ENCODE results near the gene CD226. TPM values are rescaled to one million over a fixed set of nuclear protein-coding genes. Genes with fewer than 3 reads are reported as not detected.

The CD226 gene
- total RNA-seq, 1 experiment from 2014 or later: 1.2 TPM

DNA sequence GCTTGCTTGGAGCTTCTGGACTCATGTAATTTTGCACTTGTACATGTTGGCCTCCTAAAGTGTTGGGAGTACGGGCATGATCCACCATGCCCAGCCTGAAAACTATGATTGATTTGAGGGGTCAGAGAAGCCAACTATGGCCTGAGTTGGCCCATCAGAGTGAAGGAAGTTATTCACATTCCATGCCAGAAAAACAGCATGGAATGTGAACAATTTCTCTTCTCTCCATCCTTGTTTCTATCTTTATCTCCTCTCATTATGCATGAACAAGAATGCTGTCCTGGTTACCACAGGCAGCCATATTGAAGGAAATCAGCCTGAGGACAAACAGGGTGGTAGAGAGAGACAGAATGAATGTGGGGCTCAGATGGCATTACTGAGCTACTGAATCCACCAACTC, 3.5 kb upstream of the CD226 start:
- RAD21 ChIA-PET (ENCODE audit: low non-redundant PET in 1 of 2, low total read pairs in 2 of 2, uncharacterized antibody in 2 of 2, unreplicated experiment in 2 of 2): no interaction called here
- no TSS peak for BruUV-seq (replicated peaks)
- Histone ChIP-seq H3K4me3 (replicated peaks in 1 of 2; ENCODE audit: low read depth in 1 of 2, low read length in 2 of 2) (no peak overlapping the region), H3K36me3 (ENCODE audit: control insufficient read depth in 1 of 2, insufficient read depth in 2 of 2, low read length in 2 of 2) (no peaks in the 10 kb centered on the region), H2AFZ (ENCODE audit: low read depth, low read length, poor library complexity, severe bottlenecking) (no peak overlapping the region), H3K4me1 (ENCODE audit: control insufficient read depth in 1 of 2, insufficient read depth in 2 of 2, low read length in 2 of 2) (no peaks in the 10 kb centered on the region), H3K9me2 (ENCODE audit: insufficient read depth) (no peaks in the 10 kb centered on the region), H3K79me2 (ENCODE audit: insufficient read depth, low read length) (no peaks in the 10 kb centered on the region), H3K27me3 (ENCODE audit: insufficient read depth, low read length) (no peaks in the 10 kb centered on the region), H4K20me1 (ENCODE audit: insufficient read depth) (no peaks in the 10 kb centered on the region), H3K27ac (ENCODE audit: low read depth, low read length) (no peak overlapping the region), H3K9ac (ENCODE audit: low read length) (no peak overlapping the region), H3K4me2 (ENCODE audit: low read length) (no peak overlapping the region), H3K9me3 (ENCODE audit: control insufficient read depth in 1 of 2, insufficient read depth in 1 of 2, low read depth in 1 of 2, low read length in 2 of 2) (no peaks in the 10 kb centered on the region)
- TF ChIP-seq SP1 (IDR thresholded peaks at IDR 0.05; ENCODE audit: low read depth): no peak
- no peak for TF ChIP-seq POLR2AphosphoS5 (IDR thresholded peaks at IDR 0.05; ENCODE audit: low read depth, low read length)
- no peak for TF ChIP-seq JUND (IDR thresholded peaks at IDR 0.05)
- TF ChIP-seq CBX3 (IDR thresholded peaks at IDR 0.05; ENCODE audit: low read depth): no peak
- no peak for TF ChIP-seq RAD21 (IDR thresholded peaks at IDR 0.05; ENCODE audit: low read depth)
- no peak for TF ChIP-seq REST (IDR thresholded peaks at IDR 0.05; ENCODE audit: low read depth)
- TF ChIP-seq CEBPB (IDR thresholded peaks at IDR 0.05; ENCODE audit: low read depth): no peak
- TF ChIP-seq SRF (IDR thresholded peaks at IDR 0.05; ENCODE audit: low read depth): no peak
- TF ChIP-seq ZNF274 (IDR thresholded peaks at IDR 0.05; ENCODE audit: low read depth, low read length): no peak
- TF ChIP-seq ELF1 (IDR thresholded peaks at IDR 0.05; ENCODE audit: borderline replicate concordance, low read depth): no peak
- no peak for TF ChIP-seq ZFX (IDR thresholded peaks at IDR 0.05)
- TF ChIP-seq, protein P1, sequence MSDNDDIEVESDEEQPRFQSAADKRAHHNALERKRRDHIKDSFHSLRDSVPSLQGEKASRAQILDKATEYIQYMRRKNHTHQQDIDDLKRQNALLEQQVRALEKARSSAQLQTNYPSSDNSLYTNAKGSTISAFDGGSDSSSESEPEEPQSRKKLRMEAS (IDR thresholded peaks at IDR 0.05): no peak
- TF ChIP-seq SIN3A (IDR thresholded peaks at IDR 0.05; ENCODE audit: low read depth): no peak
- TF ChIP-seq, protein P2, sequence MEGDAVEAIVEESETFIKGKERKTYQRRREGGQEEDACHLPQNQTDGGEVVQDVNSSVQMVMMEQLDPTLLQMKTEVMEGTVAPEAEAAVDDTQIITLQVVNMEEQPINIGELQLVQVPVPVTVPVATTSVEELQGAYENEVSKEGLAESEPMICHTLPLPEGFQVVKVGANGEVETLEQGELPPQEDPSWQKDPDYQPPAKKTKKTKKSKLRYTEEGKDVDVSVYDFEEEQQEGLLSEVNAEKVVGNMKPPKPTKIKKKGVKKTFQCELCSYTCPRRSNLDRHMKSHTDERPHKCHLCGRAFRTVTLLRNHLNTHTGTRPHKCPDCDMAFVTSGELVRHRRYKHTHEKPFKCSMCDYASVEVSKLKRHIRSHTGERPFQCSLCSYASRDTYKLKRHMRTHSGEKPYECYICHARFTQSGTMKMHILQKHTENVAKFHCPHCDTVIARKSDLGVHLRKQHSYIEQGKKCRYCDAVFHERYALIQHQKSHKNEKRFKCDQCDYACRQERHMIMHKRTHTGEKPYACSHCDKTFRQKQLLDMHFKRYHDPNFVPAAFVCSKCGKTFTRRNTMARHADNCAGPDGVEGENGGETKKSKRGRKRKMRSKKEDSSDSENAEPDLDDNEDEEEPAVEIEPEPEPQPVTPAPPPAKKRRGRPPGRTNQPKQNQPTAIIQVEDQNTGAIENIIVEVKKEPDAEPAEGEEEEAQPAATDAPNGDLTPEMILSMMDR (IDR thresholded peaks at IDR 0.05 in 2 of 3, conservative IDR thresholded peaks at IDR 0.05 in 1 of 3; ENCODE audit: borderline replicate concordance in 1 of 3, insufficient read depth in 1 of 3, low read depth in 2 of 3, low read length in 2 of 3): no peak
- POLR2A ChIA-PET: no interaction called here
- CTCF ChIA-PET: no interaction called here
- ATAC-seq (no peak), DNase-seq (ENCODE audit: low read depth, low spot score) (no peak)
- intact Hi-C loops (cut with micrococcal nuclease): no loop called here

Data from HCT116 (cell line).